Measurements from ENCODE around the gene NMNAT2. TPM values are rescaled to one million over a fixed set of nuclear protein-coding genes. Genes with fewer than 3 reads are reported as not detected.

Gene NMNAT2
- polyA plus RNA-seq, 3 donors = 0.22 to 0.43 TPM; not detected in 1

DNA sequence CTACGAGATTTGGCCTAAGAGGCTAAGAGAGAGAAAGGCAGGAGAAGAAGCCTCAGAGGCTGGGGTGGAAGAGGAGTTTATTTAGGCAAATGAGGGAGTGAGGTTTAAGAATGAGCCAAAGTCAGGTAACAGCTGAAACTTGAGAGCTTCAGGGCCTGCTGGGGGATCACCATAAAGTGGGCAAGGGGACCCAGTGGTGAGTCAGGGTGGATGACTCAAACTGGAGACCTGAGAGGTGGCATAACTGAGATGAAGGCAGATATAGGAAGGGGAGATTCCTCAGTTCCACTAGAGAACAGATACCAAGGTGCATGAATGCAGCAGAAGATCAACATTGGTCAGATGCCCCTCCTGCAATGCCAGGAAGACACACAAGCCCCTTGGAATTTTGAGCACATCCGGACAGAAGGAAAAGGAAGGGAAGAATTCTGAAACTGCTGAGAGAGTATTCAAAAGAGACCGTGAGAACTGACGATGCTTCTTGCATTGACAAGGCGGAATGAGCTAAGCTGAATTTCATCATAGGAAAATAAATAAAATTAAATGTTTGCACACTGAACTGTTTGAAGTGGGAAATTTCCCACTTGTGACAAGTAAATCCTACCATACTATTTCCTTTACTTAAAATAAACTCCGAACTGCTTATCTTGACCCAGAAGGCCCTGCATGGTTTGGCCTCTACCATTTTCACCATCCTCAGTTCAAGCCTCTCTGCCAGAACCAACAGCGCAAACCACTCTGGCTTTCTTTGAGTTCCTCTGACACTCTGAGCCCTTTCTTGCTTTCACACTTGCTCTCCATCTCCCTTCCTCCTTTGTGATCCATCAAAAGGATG, 94.1 kb downstream of the NMNAT2 start:
- no peak overlapping the region for H3K4me3 ChIP-seq (replicated peaks in 1 of 3; ENCODE audit: low read depth in 2 of 3, low read length in 3 of 3)

DNA sequence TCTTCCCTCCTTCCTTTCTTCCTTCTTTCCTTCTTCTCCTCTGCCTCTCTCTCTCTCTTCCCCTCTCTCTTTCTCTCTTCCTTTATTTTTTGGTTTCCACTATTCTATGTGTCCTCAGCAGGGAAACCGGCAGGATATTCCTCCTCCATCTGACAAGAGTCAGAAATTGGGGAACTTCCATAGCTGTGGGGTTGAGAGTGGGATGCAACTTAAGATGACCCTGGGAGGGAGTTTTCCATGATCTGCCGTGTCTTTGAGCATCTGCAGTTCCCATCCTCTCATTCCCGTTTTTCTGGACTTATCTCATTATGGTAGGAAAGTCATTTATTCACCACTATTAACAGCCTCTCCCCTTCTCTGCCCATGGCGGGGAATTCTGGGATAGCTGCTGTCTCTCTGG, 98.6 kb downstream of the NMNAT2 start:
- no peaks in the 10 kb centered on the region for H3K9me3 ChIP-seq (replicated peaks in 1 of 2; ENCODE audit: control insufficient read depth in 1 of 2, insufficient read depth in 1 of 2, low read length in 2 of 2)
- H3K4me1 ChIP-seq (ENCODE audit: control insufficient read depth in 1 of 2, insufficient read depth in 2 of 2, low read length in 2 of 2) = no peaks in the 10 kb centered on the region
- no peak overlapping the region for H3K27ac ChIP-seq (ENCODE audit: low read depth in 1 of 2, low read length in 2 of 2)
- H4K20me1 ChIP-seq (ENCODE audit: insufficient read depth, low read length) = no peaks in the 10 kb centered on the region
- no peaks in the 10 kb centered on the region for H3K36me3 ChIP-seq (replicated peaks in 1 of 2; ENCODE audit: control insufficient read depth in 1 of 2, insufficient read depth in 2 of 2, low read length in 2 of 2)
- DNase-seq = no peak
- peaks cover 3 to 10% (median 6%) of the 10 kb centered on the region in 3 donors for H3K27me3 Mint-ChIP-seq (ENCODE audit: low read depth in 3 of 3)
- no CpG with 5 or more reads among the region's 4 CpGs for WGBS (ENCODE audit: insufficient coverage)
- peaks cover 5% of the 10 kb centered on the region for H3K4me1 Mint-ChIP-seq
- no peak overlapping the region for H3K27ac Mint-ChIP-seq
- TF ChIP-seq, protein P1, sequence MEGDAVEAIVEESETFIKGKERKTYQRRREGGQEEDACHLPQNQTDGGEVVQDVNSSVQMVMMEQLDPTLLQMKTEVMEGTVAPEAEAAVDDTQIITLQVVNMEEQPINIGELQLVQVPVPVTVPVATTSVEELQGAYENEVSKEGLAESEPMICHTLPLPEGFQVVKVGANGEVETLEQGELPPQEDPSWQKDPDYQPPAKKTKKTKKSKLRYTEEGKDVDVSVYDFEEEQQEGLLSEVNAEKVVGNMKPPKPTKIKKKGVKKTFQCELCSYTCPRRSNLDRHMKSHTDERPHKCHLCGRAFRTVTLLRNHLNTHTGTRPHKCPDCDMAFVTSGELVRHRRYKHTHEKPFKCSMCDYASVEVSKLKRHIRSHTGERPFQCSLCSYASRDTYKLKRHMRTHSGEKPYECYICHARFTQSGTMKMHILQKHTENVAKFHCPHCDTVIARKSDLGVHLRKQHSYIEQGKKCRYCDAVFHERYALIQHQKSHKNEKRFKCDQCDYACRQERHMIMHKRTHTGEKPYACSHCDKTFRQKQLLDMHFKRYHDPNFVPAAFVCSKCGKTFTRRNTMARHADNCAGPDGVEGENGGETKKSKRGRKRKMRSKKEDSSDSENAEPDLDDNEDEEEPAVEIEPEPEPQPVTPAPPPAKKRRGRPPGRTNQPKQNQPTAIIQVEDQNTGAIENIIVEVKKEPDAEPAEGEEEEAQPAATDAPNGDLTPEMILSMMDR (IDR thresholded peaks at IDR 0.05) = no peak
- peak overlapping the region in 1 of 2 donors; percentile 11 for H3K4me3 Mint-ChIP-seq
- no peak overlapping the region for H3K4me3 ChIP-seq (replicated peaks in 1 of 3; ENCODE audit: low read depth in 2 of 3, low read length in 3 of 3)
- H3K4me2 ChIP-seq (replicated peaks; ENCODE audit: extremely low read depth, low read length, poor library complexity, severe bottlenecking) = no peak overlapping the region
- no peaks in the 10 kb centered on the region for H3K9me3 Mint-ChIP-seq
- no peak overlapping the region for H2AFZ ChIP-seq (ENCODE audit: insufficient read depth, low read depth, low read length, poor library complexity, severe bottlenecking)
- no peaks in the 10 kb centered on the region for H3K36me3 Mint-ChIP-seq
- H3K27me3 ChIP-seq (ENCODE audit: control insufficient read depth in 2 of 2, insufficient read depth in 2 of 2, low read length in 2 of 2) = no peaks in the 10 kb centered on the region
- H3K79me2 ChIP-seq (ENCODE audit: insufficient read depth, low read length) = no peaks in the 10 kb centered on the region
- intact Hi-C loops (cut with micrococcal nuclease) = no loop called here
- H3K9ac ChIP-seq (ENCODE audit: insufficient read depth, low read length, poor library complexity, severe bottlenecking) = no peak overlapping the region

More for the DNA sequence above, 94.1 kb downstream of the NMNAT2 start:
- no peaks in the 10 kb centered on the region for H3K36me3 Mint-ChIP-seq
- intact Hi-C loops (cut with micrococcal nuclease) = no loop called here
- 90% methylated on average over 4 of the region's 7 CpGs for WGBS (ENCODE audit: insufficient coverage)
- H4K20me1 ChIP-seq (ENCODE audit: insufficient read depth, low read length) = no peaks in the 10 kb centered on the region
- no peak overlapping the region for H3K27ac Mint-ChIP-seq
- no peaks in the 10 kb centered on the region for H3K79me2 ChIP-seq (ENCODE audit: insufficient read depth, low read length)
- no peaks in the 10 kb centered on the region for H3K4me1 ChIP-seq (ENCODE audit: control insufficient read depth in 1 of 2, insufficient read depth in 2 of 2, low read length in 2 of 2)
- no peak for DNase-seq
- no peak overlapping the region for H3K9ac ChIP-seq (ENCODE audit: insufficient read depth, low read length, poor library complexity, severe bottlenecking)
- no peak overlapping the region for H2AFZ ChIP-seq (ENCODE audit: insufficient read depth, low read depth, low read length, poor library complexity, severe bottlenecking)
- H3K9me3 Mint-ChIP-seq = peaks cover 0 to 6% (median 2%) of the 10 kb centered on the region in 7 donors
- no peak overlapping the region for H3K4me2 ChIP-seq (replicated peaks; ENCODE audit: extremely low read depth, low read length, poor library complexity, severe bottlenecking)
- H3K4me1 Mint-ChIP-seq = no peaks in the 10 kb centered on the region
- H3K27ac ChIP-seq (ENCODE audit: low read depth in 1 of 2, low read length in 2 of 2) = no peak overlapping the region
- H3K9me3 ChIP-seq (replicated peaks in 1 of 2; ENCODE audit: control insufficient read depth in 1 of 2, insufficient read depth in 1 of 2, low read length in 2 of 2) = no peaks in the 10 kb centered on the region
- TF ChIP-seq, protein P1 (IDR thresholded peaks at IDR 0.05) = no peak
- no peaks in the 10 kb centered on the region for H3K27me3 ChIP-seq (ENCODE audit: control insufficient read depth in 2 of 2, insufficient read depth in 2 of 2, low read length in 2 of 2)
- H3K36me3 ChIP-seq (replicated peaks in 1 of 2; ENCODE audit: control insufficient read depth in 1 of 2, insufficient read depth in 2 of 2, low read length in 2 of 2) = no peaks in the 10 kb centered on the region
- peaks cover 13 to 21% (median 14%) of the 10 kb centered on the region in 3 donors for H3K27me3 Mint-ChIP-seq (ENCODE audit: low read depth in 3 of 3)
- no peak overlapping the region for H3K4me3 Mint-ChIP-seq

Data from CD14-positive monocyte (primary cell).